HG03066 (cell line): ENCODE measurements around the gene ITPKC.

ENCODE experiments used
- ATAC-seq: cut with Tn5 transposase; IDR thresholded peaks from one replicate; pipeline ENCODE4 v1.9.1; 2021; ENCODE audit warnings: low read depth; ENCODE audit not compliant: unreplicated experiment

The ITPKC gene

GRCh38 chr19:40716482-40717324 lies at the start of gene ITPKC, which contains the start of gene COQ8B:
Gene ITPKC (plus strand): TSS chr19:40717112. CDS start chr19:40717136, 24 bp downstream.
Gene COQ8B (minus strand): TSS chr19:40716886. CDS start chr19:40714632, 2,254 bp downstream.
- ATAC-seq = peak; percentile 64

GRCh38 chr19:40667602-40668001 lies 49.3 kb upstream of the ITPKC start:
- ATAC-seq = no peak

GRCh38 chr19:40668991-40669614 lies 47.8 kb upstream of the ITPKC start:
- no peak for ATAC-seq

- ATAC-seq = no peak
Observed at GRCh38 chr19:40671404-40671803, 45.5 kb upstream of the ITPKC start.

GRCh38 chr19:40672038-40672437 lies 44.9 kb upstream of the ITPKC start:
- no peak for ATAC-seq

GRCh38 chr19:40672573-40673299 lies 44.2 kb upstream of the ITPKC start:
- ATAC-seq = no peak

GRCh38 chr19:40673397-40673796 lies 43.5 kb upstream of the ITPKC start:
- no peak for ATAC-seq

GRCh38 chr19:40674291-40674690 lies 42.6 kb upstream of the ITPKC start:
- ATAC-seq = no peak

GRCh38 chr19:40677156-40677555 lies 39.8 kb upstream of the ITPKC start:
- no peak for ATAC-seq

GRCh38 chr19:40681039-40681438 lies 35.9 kb upstream of the ITPKC start:
- no peak for ATAC-seq

GRCh38 chr19:40682431-40682964 lies 34.4 kb upstream of the ITPKC start:
- ATAC-seq = no peak

GRCh38 chr19:40683437-40683836 lies 33.5 kb upstream of the ITPKC start:
- no peak for ATAC-seq

- ATAC-seq = no peak
Observed at GRCh38 chr19:40684280-40684679, 32.6 kb upstream of the ITPKC start.

GRCh38 chr19:40685016-40685526 lies 31.8 kb upstream of the ITPKC start:
- ATAC-seq = no peak

GRCh38 chr19:40685563-40685962 lies 31.3 kb upstream of the ITPKC start:
- no peak for ATAC-seq

- no peak for ATAC-seq
Observed at GRCh38 chr19:40686882-40687524, 29.9 kb upstream of the ITPKC start.

- ATAC-seq = no peak
Observed at GRCh38 chr19:40687525-40688016, 29.3 kb upstream of the ITPKC start.

GRCh38 chr19:40688309-40688708 lies 28.6 kb upstream of the ITPKC start:
- no peak for ATAC-seq

GRCh38 chr19:40688987-40689338 lies 27.9 kb upstream of the ITPKC start:
- no peak for ATAC-seq

- ATAC-seq = no peak
Observed at GRCh38 chr19:40689339-40690049, 27.4 kb upstream of the ITPKC start.
